Femur (tissue), 1 donor: ENCODE results near the gene SERINC4.

Experiments
- DNase-seq: peaks from one replicate; pipeline ENCODE4 v3.0.0-alpha.2; 2017

SERINC4 gene

GRCh38 chr15:43795997-43796396 lies 4.0 kb downstream of the SERINC4 start:
- no peak for DNase-seq

GRCh38 chr15:43795197-43795596 lies 4.8 kb downstream of the SERINC4 start:
- DNase-seq: no peak

GRCh38 chr15:43794269-43795037 lies 5.6 kb downstream of the SERINC4 start:
- DNase-seq: no peak

GRCh38 chr15:43793647-43794046 lies 6.4 kb downstream of the SERINC4 start:
- no peak for DNase-seq

GRCh38 chr15:43792761-43793476 lies 7.1 kb downstream of the SERINC4 start:
- peak; percentile 47 for DNase-seq

GRCh38 chr15:43791993-43792760 lies 7.8 kb downstream of the SERINC4 start, which contains the start of gene SERF2:
Gene SERF2, plus strand, starts transcription at chr15:43792320. Its CDS starts 57 bp downstream, at chr15:43792377.
- DNase-seq: peak; percentile 100

- no peak for DNase-seq
Observed at GRCh38 chr15:43789409-43789808, 10.6 kb downstream of the SERINC4 start.

GRCh38 chr15:43779016-43779415 lies 21.0 kb downstream of the SERINC4 start:
- DNase-seq: no peak

GRCh38 chr15:43777267-43777914 lies 22.6 kb downstream of the SERINC4 start:
- peak; percentile 87 for DNase-seq

- peak; percentile 86 for DNase-seq
Observed at GRCh38 chr15:43776718-43777266, 23.2 kb downstream of the SERINC4 start, which contains the start of gene ELL3. Gene ELL3, minus strand, starts transcription at chr15:43776966. Its CDS starts 65 bp downstream, at chr15:43776901.

- peak; percentile 64 for DNase-seq
Observed at GRCh38 chr15:43776101-43776717, 23.8 kb downstream of the SERINC4 start.

- no peak for DNase-seq
Observed at GRCh38 chr15:43775411-43775965, 24.5 kb downstream of the SERINC4 start.

GRCh38 chr15:43774062-43774461 lies 26.0 kb downstream of the SERINC4 start:
- no peak for DNase-seq

GRCh38 chr15:43772624-43773023 lies 27.4 kb downstream of the SERINC4 start:
- no peak for DNase-seq

- DNase-seq: no peak
Observed at GRCh38 chr15:43771816-43772215, 28.2 kb downstream of the SERINC4 start.

GRCh38 chr15:43769584-43770228 lies 30.3 kb downstream of the SERINC4 start:
- DNase-seq: peak; percentile 33

GRCh38 chr15:43763819-43764446 lies 36.1 kb downstream of the SERINC4 start:
- DNase-seq: no peak

GRCh38 chr15:43762824-43763223 lies 37.2 kb downstream of the SERINC4 start:
- no peak for DNase-seq

GRCh38 chr15:43751885-43752284 lies 48.1 kb downstream of the SERINC4 start:
- no peak for DNase-seq

GRCh38 chr15:43749690-43750345 lies 50.2 kb downstream of the SERINC4 start:
- no peak for DNase-seq
